Large intestine (tissue), 3 donors: ENCODE results near the gene STAT2. TPM values are rescaled to one million over a fixed set of nuclear protein-coding genes. Genes with fewer than 3 reads are reported as not detected.
"Not testable (repeated sequence)": the region's sequence is repeated elsewhere in the genome, so short reads cannot be mapped to it uniquely, and the experiment has no call there.

Experiments
- DNase-seq, 2 donors: peaks; one replicate each; pipeline versions ENCODE4 v3.0.0 to v3.0.0-alpha.2; 2013
- H3K27ac ChIP-seq: one replicate; pipeline ENCODE4 v1.5.1; 2013; ENCODE audit warnings: low read length
- H3K27me3 ChIP-seq: 2 replicates; pipeline ENCODE4 v1.6.1; 2013; ENCODE audit warnings: low read length; ENCODE audit not compliant: control insufficient read depth, insufficient read depth
- H3K36me3 ChIP-seq: 2 replicates; pipeline ENCODE4 v1.6.1; 2013; ENCODE audit warnings: low read length; ENCODE audit not compliant: control insufficient read depth, insufficient read depth
- H3K4me1 ChIP-seq: one replicate; pipeline ENCODE4 v1.6.1; 2013; ENCODE audit warnings: low read length; ENCODE audit not compliant: control insufficient read depth, insufficient read depth
- H3K4me3 ChIP-seq: one replicate; pipeline ENCODE4 v1.5.1; 2013; ENCODE audit warnings: low read length
- H3K9me3 ChIP-seq: one replicate; pipeline ENCODE4 v1.6.1; 2013; ENCODE audit warnings: mild to moderate bottlenecking, low read depth, low read length, moderate library complexity; ENCODE audit not compliant: control insufficient read depth
- WGBS: methylation state at CpG from one replicate; pipeline ENCODE4 v1.1.5; 2013; ENCODE audit warnings: low lambda C conversion rate; ENCODE audit not compliant: insufficient coverage; 5-methylcytosine and 5-hydroxymethylcytosine counted together
- polyA plus RNA-seq: library from polyadenylated mRNA; unstranded; fragments of 120-200 nt; gene quantifications from one replicate; pipeline ENCODE4 v1.2.1, GENCODE V29; 2013

The STAT2 gene
- polyA plus RNA-seq, 1 donor, result 124 TPM

DNA sequence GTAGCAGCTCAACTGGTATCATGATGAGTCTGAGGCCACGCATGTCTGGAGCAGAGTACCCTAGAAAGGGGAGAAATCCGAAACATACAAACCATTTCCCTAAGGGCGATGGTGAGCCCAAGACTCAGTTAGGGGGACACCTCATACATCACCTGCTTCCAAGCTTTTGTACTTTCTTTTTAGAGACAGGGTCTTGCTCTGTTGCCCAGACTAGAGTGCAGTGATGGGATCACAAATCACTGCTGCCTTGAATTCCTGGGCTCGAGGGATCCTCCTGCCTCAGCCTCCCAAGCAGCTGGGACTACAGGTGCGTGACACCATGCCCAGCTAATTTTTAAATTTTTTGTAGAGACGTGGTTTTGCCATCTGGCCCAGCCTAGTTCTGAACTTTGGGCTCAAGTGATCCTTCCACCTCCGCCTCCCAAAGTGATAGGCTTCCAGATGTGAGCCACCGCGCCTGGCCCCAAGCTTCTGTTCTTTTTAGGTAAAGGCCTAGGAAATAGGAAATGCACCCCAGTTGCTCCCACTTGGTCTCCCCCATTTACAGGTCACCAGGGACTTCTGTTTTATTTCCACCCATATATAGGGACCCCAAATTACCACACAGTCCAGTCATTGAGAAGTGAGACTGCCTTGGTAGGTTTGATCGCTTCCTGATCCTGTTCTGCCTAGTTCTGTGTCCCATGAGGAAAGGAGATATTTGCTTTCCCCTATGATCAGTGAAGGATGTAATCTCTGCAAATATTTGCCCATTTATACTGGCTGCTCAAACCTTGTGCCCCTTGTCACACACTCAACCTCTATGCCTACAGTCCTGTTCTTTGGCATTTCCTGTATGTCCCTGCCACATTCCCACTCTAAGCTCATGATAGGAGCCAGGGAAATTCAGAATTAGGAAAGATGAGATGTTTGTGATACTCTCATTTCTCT is 2.5 kb upstream of the STAT2 start, which contains the start of gene APOF:
APOF (minus strand) TSS at position 728 of the 930 bp plus-strand sequence; CDS start at position 616, 112 bp downstream.
- 60% methylated on average over 1 of the region's 10 CpGs for WGBS
- no peak for DNase-seq
- H3K27me3 ChIP-seq, result no peaks in the 10 kb centered on the region
- peaks cover 8% of the 10 kb centered on the region for H3K4me1 ChIP-seq
- H3K4me3 ChIP-seq, result no peak within 1 kb of the TSS
- no peak within 1 kb of the TSS for H3K27ac ChIP-seq
- H3K9me3 ChIP-seq, result no peaks in the 10 kb centered on the region
- no peaks in the 10 kb centered on the region for H3K36me3 ChIP-seq

DNA sequence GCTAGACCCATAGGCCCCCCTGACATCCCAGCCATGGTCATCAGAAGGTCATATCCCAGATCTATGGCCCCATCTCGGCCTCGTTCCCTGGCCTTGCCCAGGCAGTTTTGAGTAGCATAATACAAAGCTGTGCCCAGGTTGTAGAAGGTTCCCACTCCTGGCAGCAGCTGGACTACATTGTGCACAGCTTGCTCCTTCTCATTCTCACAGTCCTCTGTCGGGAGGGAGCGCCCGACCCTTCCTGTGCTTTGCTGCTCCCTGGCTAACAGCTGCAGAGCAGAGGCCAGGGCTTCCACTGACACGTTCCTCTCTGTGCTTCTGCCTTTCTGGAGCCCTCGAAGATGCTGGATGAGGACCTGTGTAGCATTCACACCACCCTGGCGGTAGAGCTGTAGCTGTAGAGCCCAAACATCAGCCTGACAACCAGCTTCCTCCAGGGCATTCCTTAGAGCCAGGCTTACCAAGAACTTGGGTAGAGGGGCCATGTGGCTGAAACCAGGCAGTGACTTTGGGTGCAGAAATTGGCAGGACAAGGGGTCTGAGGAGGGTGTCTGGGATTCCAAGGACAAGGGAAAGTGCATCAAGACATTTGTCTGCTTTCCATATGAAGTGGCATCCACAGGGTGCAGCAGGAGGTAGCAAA is 1.7 kb upstream of the STAT2 start:
- Histone ChIP-seq H3K4me3 (no peak overlapping the region), H3K27ac (no peak overlapping the region), H3K27me3 (no peaks in the 10 kb centered on the region), H3K36me3 (no peaks in the 10 kb centered on the region), H3K9me3 (no peaks in the 10 kb centered on the region), H3K4me1 (peaks cover 8% of the 10 kb centered on the region)
- no peak for DNase-seq
- no CpG with 5 or more reads among the region's 8 CpGs for WGBS

DNA sequence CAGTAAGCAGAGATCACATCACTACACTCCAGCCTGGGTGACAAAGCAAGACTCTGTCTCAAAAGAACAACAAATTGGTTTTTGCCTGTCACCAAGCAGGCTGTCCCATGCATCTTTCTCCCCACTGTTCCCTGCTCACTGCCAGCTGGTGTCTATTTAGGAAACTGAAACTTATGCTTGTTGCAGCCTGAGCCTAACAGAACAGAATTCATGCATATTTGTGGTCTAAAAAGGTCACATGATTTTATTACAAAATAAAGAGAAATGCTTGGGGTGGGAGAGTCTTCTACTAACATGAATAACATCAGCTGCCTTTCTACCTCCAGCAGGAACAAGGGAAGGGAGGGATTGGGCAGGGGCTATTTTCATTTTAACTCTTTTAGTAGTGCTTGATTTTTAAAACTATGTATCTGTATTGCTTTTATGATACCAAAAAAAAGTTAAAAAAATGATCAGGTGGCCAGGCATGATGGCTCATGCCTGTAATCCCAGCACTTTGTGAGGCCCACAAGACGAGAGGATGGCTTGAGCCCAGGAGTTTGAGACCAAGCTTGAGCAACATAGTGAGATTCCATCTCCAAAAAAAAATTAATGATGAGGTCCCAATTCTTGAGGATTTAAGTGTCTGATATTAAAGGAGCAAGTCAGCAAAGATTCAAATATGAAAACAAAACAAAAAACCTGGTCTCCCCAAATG is 923 bp downstream of the STAT2 start:
- H3K27ac ChIP-seq, result peak overlapping the region; percentile 79
- H3K36me3 ChIP-seq, result peaks cover 25% of the 10 kb centered on the region
- H3K4me1 ChIP-seq, result peaks cover 8% of the 10 kb centered on the region
- H3K4me3 ChIP-seq, result peak overlapping the region; percentile 76
- H3K27me3 ChIP-seq, result no peaks in the 10 kb centered on the region
- no CpG with 5 or more reads among the region's 1 CpG for WGBS
- no peaks in the 10 kb centered on the region for H3K9me3 ChIP-seq
- no peak for DNase-seq

DNA sequence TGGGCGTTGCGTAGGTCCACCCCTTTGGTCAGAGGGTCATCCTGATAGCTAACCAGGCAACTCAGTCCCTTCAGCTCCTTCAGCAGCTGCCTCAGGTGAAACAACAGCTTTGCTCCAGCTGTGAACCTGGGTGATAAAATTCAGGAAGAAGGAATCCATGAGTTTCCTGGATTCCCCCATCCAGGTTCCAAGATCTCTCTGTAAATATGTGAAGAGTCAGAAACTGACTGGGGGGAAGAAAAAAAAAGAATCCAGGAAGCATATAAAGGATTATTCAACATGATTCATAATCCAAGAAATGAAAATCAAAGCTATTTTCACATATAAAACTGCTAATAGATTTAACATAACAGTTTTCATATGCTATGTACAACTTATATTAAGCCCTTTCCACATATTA is 8.6 kb downstream of the STAT2 start:
- Histone ChIP-seq H3K27ac (no peak overlapping the region), H3K27me3 (no peaks in the 10 kb centered on the region), H3K36me3 (peaks cover 84% of the 10 kb centered on the region), H3K4me1 (no peaks in the 10 kb centered on the region), H3K9me3 (no peaks in the 10 kb centered on the region), H3K4me3 (no peak overlapping the region)
- no CpG with 5 or more reads among the region's 2 CpGs for WGBS
- DNase-seq, result no peak

DNA sequence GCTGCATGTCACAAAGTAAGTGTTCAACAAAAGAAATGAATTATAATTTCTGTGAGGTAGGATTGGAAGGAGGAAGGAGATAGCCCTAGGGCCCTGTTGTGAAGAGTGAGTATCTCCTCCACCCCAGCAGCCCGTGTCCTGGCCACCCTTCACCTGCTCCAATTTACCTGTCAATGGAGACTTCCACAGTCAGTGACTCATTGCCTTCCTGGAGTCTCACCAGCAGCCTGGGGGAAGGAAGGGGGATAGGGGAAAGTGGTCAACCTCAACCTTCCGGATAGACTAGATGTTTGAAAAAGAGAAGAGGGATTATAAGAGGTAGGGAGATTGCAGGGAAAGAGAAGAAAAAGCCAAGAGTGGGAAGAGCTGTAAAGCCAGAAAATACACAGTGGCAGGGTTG is 9.2 kb downstream of the STAT2 start:
- no CpG with 5 or more reads among the region's 2 CpGs for WGBS
- Histone ChIP-seq H3K27me3 (no peaks in the 10 kb centered on the region), H3K4me1 (no peaks in the 10 kb centered on the region), H3K4me3 (no peak overlapping the region), H3K27ac (no peak overlapping the region), H3K9me3 (no peaks in the 10 kb centered on the region), H3K36me3 (peaks cover 84% of the 10 kb centered on the region)
- DNase-seq, result no peak

DNA sequence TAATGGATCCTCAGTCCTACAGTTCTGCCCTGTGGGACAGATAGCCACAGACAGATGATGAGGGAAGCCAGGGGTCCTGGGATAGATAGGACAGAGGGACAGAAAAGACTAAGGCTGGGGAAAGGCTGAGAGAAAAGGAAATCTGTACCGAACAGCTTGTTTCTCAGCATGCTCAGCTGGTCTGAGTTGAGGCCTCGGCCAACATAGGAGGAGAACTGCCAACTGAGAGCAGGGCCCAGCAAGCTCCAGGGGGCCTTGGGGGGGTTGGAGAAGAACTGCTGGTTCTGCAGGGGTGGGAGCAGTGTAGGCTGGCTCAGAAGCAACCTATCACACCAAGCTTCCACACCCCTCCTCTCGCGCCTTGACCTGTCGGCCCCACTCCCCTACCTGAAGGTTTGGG is 11.1 kb downstream of the STAT2 start:
- no peak for DNase-seq
- WGBS, result no CpG with 5 or more reads among the region's 5 CpGs

DNA sequence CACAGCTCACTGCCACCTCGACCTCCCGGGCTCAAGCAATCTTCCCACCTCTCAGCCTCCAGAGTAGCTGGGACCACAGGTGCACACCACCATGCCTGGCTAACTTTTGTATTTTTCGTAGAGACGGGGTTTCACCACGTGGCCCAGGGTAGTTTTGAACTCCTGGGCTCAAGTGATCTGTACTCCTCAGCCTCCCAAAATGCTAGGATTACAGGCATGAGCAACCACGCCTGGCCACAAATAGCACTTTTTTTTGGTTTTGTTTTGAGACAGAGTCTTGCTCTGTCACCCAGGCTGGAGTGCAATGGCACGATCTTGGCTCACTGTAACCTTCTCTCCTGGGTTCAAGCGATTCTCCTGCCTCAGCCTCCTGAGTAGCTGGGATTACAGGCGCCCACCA is 12.7 kb downstream of the STAT2 start:
- H3K36me3 ChIP-seq, result peaks cover 82% of the 10 kb centered on the region
- no CpG with 5 or more reads among the region's 9 CpGs for WGBS
- not testable (repeated sequence) for H3K9me3 ChIP-seq

More for the DNA sequence above, 11.1 kb downstream of the STAT2 start:
- H3K27me3 ChIP-seq, result no peaks in the 10 kb centered on the region
- H3K4me1 ChIP-seq, result no peaks in the 10 kb centered on the region
- peaks cover 80% of the 10 kb centered on the region for H3K36me3 ChIP-seq
- no peak overlapping the region for H3K4me3 ChIP-seq
- H3K27ac ChIP-seq, result no peak overlapping the region
- H3K9me3 ChIP-seq, result no peaks in the 10 kb centered on the region

DNA sequence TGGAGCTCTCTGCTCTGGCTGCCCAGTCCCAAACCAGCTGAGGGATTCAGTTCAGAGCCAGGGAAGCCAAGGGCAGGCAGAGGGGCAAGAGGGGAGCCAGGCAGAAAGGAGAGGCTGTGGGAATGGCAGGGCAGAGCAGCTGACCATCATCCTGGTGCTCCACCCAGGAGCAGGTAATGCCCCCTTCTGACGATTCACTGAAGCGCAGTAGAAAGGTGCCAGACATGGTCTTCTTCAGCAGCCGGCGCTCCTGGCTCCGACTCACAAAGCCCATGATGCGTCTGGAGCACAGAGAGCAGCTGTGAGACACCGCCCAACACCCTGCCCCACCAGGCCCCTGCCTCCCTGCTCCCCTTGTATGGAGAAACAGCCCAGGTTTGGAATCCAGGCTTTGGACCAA is 13.2 kb downstream of the STAT2 start:
- 92% methylated on average over 4 of the region's 7 CpGs for WGBS
- Histone ChIP-seq H3K4me3 (no peak overlapping the region), H3K27ac (no peak overlapping the region), H3K27me3 (no peaks in the 10 kb centered on the region), H3K4me1 (peaks cover 3% of the 10 kb centered on the region), H3K36me3 (peaks cover 80% of the 10 kb centered on the region), H3K9me3 (no peaks in the 10 kb centered on the region)
- DNase-seq, result no peak

More for the DNA sequence above, 12.7 kb downstream of the STAT2 start:
- not testable (repeated sequence) for H3K27me3 ChIP-seq, H3K27ac ChIP-seq, H3K4me3 ChIP-seq, H3K4me1 ChIP-seq, DNase-seq

DNA sequence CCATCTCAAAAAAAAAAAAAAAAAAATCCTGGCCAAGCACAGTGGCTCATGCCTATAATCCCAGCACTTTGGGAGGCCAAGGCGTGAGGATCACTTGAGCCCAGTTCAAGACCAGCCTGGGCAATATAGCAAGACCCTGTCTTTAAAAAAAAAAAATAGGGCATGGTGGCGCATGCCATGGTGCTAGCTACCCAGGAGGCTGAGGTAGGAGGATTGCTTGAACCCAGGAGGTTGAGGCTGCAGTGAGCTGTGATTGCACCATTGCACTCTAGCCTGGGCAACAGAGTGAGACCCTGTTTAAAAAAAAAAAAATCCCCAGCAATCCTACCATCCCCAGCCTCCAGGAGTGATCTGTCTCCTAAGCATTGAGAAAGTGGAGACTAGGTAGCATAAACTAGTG is 17.6 kb downstream of the STAT2 start:
- H3K36me3 ChIP-seq, result peaks cover 46% of the 10 kb centered on the region
- no CpG with 5 or more reads among the region's 2 CpGs for WGBS
- not testable (repeated sequence) for DNase-seq, H3K4me3 ChIP-seq, H3K27me3 ChIP-seq, H3K9me3 ChIP-seq, H3K27ac ChIP-seq
- H3K4me1 ChIP-seq, result peaks cover 11% of the 10 kb centered on the region

DNA sequence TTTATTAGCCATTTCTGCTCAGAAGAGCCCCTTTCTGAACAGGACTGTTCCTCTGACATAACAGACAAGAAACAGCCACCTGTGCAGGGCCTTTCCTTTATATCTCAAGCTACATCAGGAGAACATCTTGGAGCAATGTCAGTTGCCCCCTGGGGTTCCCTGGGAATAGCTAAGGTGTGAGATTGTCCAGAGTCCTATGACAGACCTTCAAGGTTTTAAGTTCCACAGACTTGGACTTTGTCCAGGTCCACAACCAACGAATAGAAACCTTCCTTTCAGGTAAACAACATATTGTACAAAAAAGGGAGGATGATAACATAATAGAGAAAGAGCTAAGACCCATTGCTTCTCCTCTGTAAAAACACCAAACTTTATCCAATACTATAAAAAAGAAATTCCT is 18.3 kb downstream of the STAT2 start:
- Histone ChIP-seq H3K27me3 (no peaks in the 10 kb centered on the region), H3K36me3 (peaks cover 40% of the 10 kb centered on the region), H3K4me3 (no peak overlapping the region), H3K9me3 (no peaks in the 10 kb centered on the region), H3K27ac (peak overlapping the region; percentile 26), H3K4me1 (peaks cover 11% of the 10 kb centered on the region)
- no CpG with 5 or more reads among the region's 1 CpG for WGBS
- DNase-seq, result peak; percentile 49 to 73
